SKM-1 treated with dmso at 0.1 percent for 144 hours (cell line): ENCODE measurements around the gene OSBPL2.

Experiments used
- DNase-seq: peaks from one replicate; lab custom pipeline; 2025; ENCODE audit not compliant: unreplicated experiment; lab: John Stamatoyannopoulos, UW

Gene OSBPL2

GRCh38 chr20:62277253-62277652, 38.9 kb downstream of the OSBPL2 start:
- no peak for DNase-seq

- DNase-seq, result no peak
Observed at GRCh38 chr20:62280303-62280702, 42.0 kb downstream of the OSBPL2 start.

- DNase-seq, result no peak
Observed at GRCh38 chr20:62281161-62281933, 43.0 kb downstream of the OSBPL2 start.

- DNase-seq, result no peak
Observed at GRCh38 chr20:62282103-62282502, 43.8 kb downstream of the OSBPL2 start.

GRCh38 chr20:62282877-62283503, 44.7 kb downstream of the OSBPL2 start:
- DNase-seq, result no peak

- DNase-seq, result no peak
Observed at GRCh38 chr20:62284448-62284847, 46.1 kb downstream of the OSBPL2 start.

GRCh38 chr20:62285151-62285550, 46.8 kb downstream of the OSBPL2 start:
- DNase-seq, result no peak

- no peak for DNase-seq
Observed at GRCh38 chr20:62285722-62286121, 47.4 kb downstream of the OSBPL2 start.

GRCh38 chr20:62286493-62287064, 48.3 kb downstream of the OSBPL2 start:
- DNase-seq, result no peak

GRCh38 chr20:62287129-62287528, 48.8 kb downstream of the OSBPL2 start:
- DNase-seq, result no peak

GRCh38 chr20:62287759-62288534, 49.6 kb downstream of the OSBPL2 start:
- DNase-seq, result no peak

GRCh38 chr20:62288535-62289105, 50.3 kb downstream of the OSBPL2 start:
- DNase-seq, result no peak

- DNase-seq, result no peak
Observed at GRCh38 chr20:62289131-62289530, 50.8 kb downstream of the OSBPL2 start.

GRCh38 chr20:62289898-62290297, 51.6 kb downstream of the OSBPL2 start:
- DNase-seq, result no peak

- DNase-seq, result no peak
Observed at GRCh38 chr20:62291251-62292066, 53.1 kb downstream of the OSBPL2 start.

- no peak for DNase-seq
Observed at GRCh38 chr20:62292108-62292507, 53.8 kb downstream of the OSBPL2 start.

- DNase-seq, result no peak
Observed at GRCh38 chr20:62293111-62293784, 54.9 kb downstream of the OSBPL2 start.

- no peak for DNase-seq
Observed at GRCh38 chr20:62293946-62294345, 55.6 kb downstream of the OSBPL2 start.

GRCh38 chr20:62294516-62294915, 56.2 kb downstream of the OSBPL2 start:
- no peak for DNase-seq
